Ascending aorta (tissue), 2 donors: Measurements from ENCODE around the gene KCNIP1. TPM values are rescaled to one million over a fixed set of nuclear protein-coding genes. Genes with fewer than 3 reads are reported as not detected.

Source experiments
- DNase-seq, 2 donors: peaks; one replicate each; pipeline ENCODE4 v3.0.0-alpha.2; 2019; ENCODE audit warnings: low spot score in 2 of 2
- H3K27ac ChIP-seq, 2 donors: fragments of 200-600 bp; sonication (generic); one replicate each; pipeline ENCODE4 v1.5.1; 2016 to 2017; ENCODE audit warnings: mild to moderate bottlenecking in 1 of 2
- H3K27me3 ChIP-seq: fragments of 200-600 bp; sonication (generic); one replicate; pipeline ENCODE4 v1.5.1; 2017
- H3K36me3 ChIP-seq, 2 donors: fragments of 200-600 bp; sonication (generic); one replicate each; pipeline ENCODE4 v1.5.1; 2016
- H3K4me1 ChIP-seq, 2 donors: fragments of 200-600 bp; sonication (generic); one replicate each; pipeline ENCODE4 v1.5.1; 2016 to 2017; ENCODE audit warnings: mild to moderate bottlenecking in 1 of 2
- H3K4me3 ChIP-seq, 2 donors: fragments of 200-600 bp; sonication (generic); one replicate each; pipeline ENCODE4 v1.5.1; 2016 to 2017; ENCODE audit warnings: mild to moderate bottlenecking in 1 of 2
- H3K9me3 ChIP-seq, 2 donors: fragments of 200-600 bp; sonication (generic); one replicate each; pipeline ENCODE4 v1.5.1; 2016
- CTCF ChIP-seq, 3 experiments: fragments of 200-600 bp in 2 of 3; fragments of 450-650 bp in 1 of 3; sonication (generic) in 2 of 3; IDR thresholded peaks; one replicate each; pipeline ENCODE4 v1.5.1; 2016 to 2019; ENCODE audit warnings: antibody characterized with exemption in 3 of 3, mild to moderate bottlenecking in 1 of 3, moderate library complexity in 1 of 3
- intact Hi-C: fragments of 100-400 bp; cut with DNase I; formaldehyde crosslinking; loops from one replicate; pipeline ENCODE4 v1.15.1; 2023
- total RNA-seq: library from RNA; depleted of rRNA; stranded (reverse); fragments of >200 nt; gene quantifications from one replicate; pipeline ENCODE4 v1.1.0, GENCODE V29; 2016

KCNIP1 gene
- total RNA-seq, 1 donor from 2014 or later, result not detected

GRCh38 chr5:170508660-170509347 is 5.0 kb downstream of the KCNIP1 start:
- H3K27me3 ChIP-seq, result no peaks in the 10 kb centered on the region
- DNase-seq, result no peak
- intact Hi-C loops, result no loop called here
- H3K4me1 ChIP-seq, result no peaks in the 10 kb centered on the region
- H3K36me3 ChIP-seq, result no peaks in the 10 kb centered on the region
- no peak overlapping the region for H3K4me3 ChIP-seq
- no peaks in the 10 kb centered on the region for H3K9me3 ChIP-seq
- H3K27ac ChIP-seq, result no peak overlapping the region
- TF ChIP-seq CTCF (IDR thresholded peaks at IDR 0.05), result no peak

- H3K9me3 ChIP-seq, result no peaks in the 10 kb centered on the region
- no peak overlapping the region for H3K27ac ChIP-seq
- no peaks in the 10 kb centered on the region for H3K4me1 ChIP-seq
- H3K4me3 ChIP-seq, result no peak overlapping the region
- H3K36me3 ChIP-seq, result no peaks in the 10 kb centered on the region
- no peak for TF ChIP-seq CTCF (IDR thresholded peaks at IDR 0.05)
- intact Hi-C loops, result no loop called here
- no peak for DNase-seq
- H3K27me3 ChIP-seq, result no peaks in the 10 kb centered on the region
Measured at GRCh38 chr5:170509348-170509660, 5.5 kb downstream of the KCNIP1 start.

- Histone ChIP-seq H3K27ac (no peak overlapping the region), H3K4me1 (no peaks in the 10 kb centered on the region), H3K27me3 (no peaks in the 10 kb centered on the region), H3K4me3 (no peak overlapping the region), H3K9me3 (no peaks in the 10 kb centered on the region), H3K36me3 (no peaks in the 10 kb centered on the region)
- TF ChIP-seq CTCF (IDR thresholded peaks at IDR 0.05), result no peak
- DNase-seq, result no peak
- intact Hi-C loops, result no loop called here
Measured at GRCh38 chr5:170510126-170510525, 6.3 kb downstream of the KCNIP1 start.

DNA sequence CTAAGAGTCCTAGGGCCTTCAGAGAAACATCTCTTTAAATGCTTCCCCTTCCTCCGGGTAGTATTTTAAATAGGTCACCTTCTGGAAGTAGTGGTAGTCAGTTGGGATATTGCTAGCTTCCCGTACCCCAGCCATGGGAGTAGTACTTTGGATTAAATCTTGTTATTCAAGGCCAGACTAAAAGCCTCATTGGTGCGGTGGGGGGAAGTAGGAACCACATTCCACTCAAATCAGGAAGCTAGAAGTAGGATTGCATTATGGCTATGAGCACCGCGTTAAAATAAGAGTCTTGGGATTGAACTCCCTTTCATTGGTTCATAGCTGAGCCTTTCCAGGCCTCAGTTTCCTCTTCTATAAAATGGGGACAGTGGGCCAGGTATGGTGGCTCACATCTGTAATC is 6.7 kb downstream of the KCNIP1 start:
- no peak overlapping the region for H3K27ac ChIP-seq
- DNase-seq, result no peak
- intact Hi-C loops, result no loop called here
- H3K9me3 ChIP-seq, result no peaks in the 10 kb centered on the region
- TF ChIP-seq CTCF (IDR thresholded peaks at IDR 0.05), result no peak
- H3K27me3 ChIP-seq, result no peaks in the 10 kb centered on the region
- H3K4me3 ChIP-seq, result no peak overlapping the region
- no peaks in the 10 kb centered on the region for H3K36me3 ChIP-seq
- no peaks in the 10 kb centered on the region for H3K4me1 ChIP-seq

DNA sequence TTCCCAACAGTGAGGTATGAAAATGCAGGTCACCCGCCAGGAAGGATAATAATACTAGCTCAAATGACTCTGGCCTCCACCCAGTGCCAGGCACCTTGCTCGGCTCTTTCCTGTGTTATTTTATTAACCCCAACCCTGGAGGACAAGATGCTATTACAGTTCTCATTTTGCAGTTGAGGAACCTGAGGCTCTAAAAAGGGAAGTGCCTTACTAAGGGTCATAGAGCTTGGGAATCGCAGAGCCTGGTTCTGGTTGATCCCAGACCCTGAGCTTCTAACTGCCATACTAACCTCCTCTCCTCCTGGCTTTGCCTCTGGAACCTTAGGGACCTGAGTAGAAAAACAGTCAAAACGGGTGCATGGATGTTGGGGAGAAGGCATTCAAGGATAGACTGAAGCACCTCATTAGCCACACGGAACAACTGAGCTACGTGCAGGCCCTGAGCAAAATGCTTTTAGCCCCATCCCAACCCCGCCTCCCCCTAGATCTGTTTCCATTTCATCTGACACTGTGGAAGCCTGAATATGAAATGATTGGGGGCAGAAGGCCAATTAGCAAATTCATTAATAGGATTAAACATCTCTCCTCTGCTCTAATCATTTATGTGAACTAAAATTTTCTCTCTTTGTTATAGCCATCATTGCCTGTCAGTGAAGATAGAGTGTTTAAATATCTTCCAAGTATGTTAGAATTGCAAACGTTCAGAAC is 7.9 kb downstream of the KCNIP1 start:
- no peak for TF ChIP-seq CTCF (IDR thresholded peaks at IDR 0.05)
- H3K27me3 ChIP-seq, result no peaks in the 10 kb centered on the region
- H3K27ac ChIP-seq, result no peak overlapping the region
- no peaks in the 10 kb centered on the region for H3K36me3 ChIP-seq
- intact Hi-C loops, result no loop called here
- no peaks in the 10 kb centered on the region for H3K4me1 ChIP-seq
- no peak overlapping the region for H3K4me3 ChIP-seq
- DNase-seq, result no peak
- H3K9me3 ChIP-seq, result no peaks in the 10 kb centered on the region
